SK-N-SH (cell line): Measurements from ENCODE around the gene MAP7D3. TPM values are rescaled to one million over a fixed set of nuclear protein-coding genes. Genes with fewer than 3 reads are reported as not detected.

Experiments
- CTCF ChIA-PET: fragments of 300-600, 350-600 bp; formaldehyde crosslinking; extraction: SDS; loops from one replicate; lab custom pipeline; 2021; lab: Yijun Ruan, JAX
- POLR2A ChIA-PET: fragments of 350-600 bp; sonication (Branson Sonifier 250); formaldehyde crosslinking; extraction: SDS; loops from one replicate; lab custom pipeline; 2020; ENCODE audit warnings: antibody characterized with exemption, inconsistent platforms; lab: Yijun Ruan, JAX
- DNase-seq: peaks from one replicate; pipeline ENCODE4 v3.0.0; 2012
- H2AFZ ChIP-seq: fragments of 200-600 bp; sonication (generic); 2 replicates; pipeline ENCODE4 v1.8.1; 2016; ENCODE audit warnings: antibody characterized with exemption, mild to moderate bottlenecking, low read depth
- H3F3A ChIP-seq: fragments of 200-600 bp; sonication (generic); replicated peaks from 2 replicates; pipeline ENCODE3; 2016; ENCODE audit warnings: antibody characterized with exemption, mild to moderate bottlenecking; ENCODE audit not compliant: insufficient read depth
- H3K27ac ChIP-seq, 2 experiments: fragments of 200-500 bp in 1 of 2; fragments of 200-600 bp in 1 of 2; sonication (Bioruptor generic) in 1 of 2; sonication (generic), shearing (Covaris generic) in 1 of 2; 2 replicates each; pipeline versions ENCODE4 v1.5.1 to v1.6.1; 2014 to 2016; ENCODE audit warnings: low read depth in 2 of 2, inconsistent platforms in 1 of 2, low read length in 1 of 2, mild to moderate bottlenecking in 1 of 2, mixed read lengths in 1 of 2
- H3K27me3 ChIP-seq: fragments of 200-600 bp; sonication (generic), shearing (Covaris generic); 2 replicates; pipeline ENCODE4 v1.6.1; 2016; ENCODE audit warnings: mixed run types; ENCODE audit not compliant: insufficient read depth
- H3K36me3 ChIP-seq, 2 experiments: fragments of 200-500 bp in 1 of 2; fragments of 200-600 bp in 1 of 2; sonication (Bioruptor generic) in 1 of 2; sonication (generic) in 1 of 2; replicated peaks in 1 of 2; 2 replicates each; pipeline versions ENCODE3 to v1.5.1; 2014 to 2016; ENCODE audit warnings: low read length in 1 of 2, mild to moderate bottlenecking in 1 of 2; ENCODE audit not compliant: insufficient read depth in 2 of 2, control insufficient read depth in 1 of 2
- H3K4me1 ChIP-seq, 2 experiments: fragments of 200-500 bp in 1 of 2; fragments of 200-600 bp in 1 of 2; sonication (Bioruptor generic) in 1 of 2; sonication (generic), shearing (Covaris generic) in 1 of 2; 2 replicates each; pipeline versions ENCODE4 v1.5.1 to v1.6.1; 2014 to 2016; ENCODE audit warnings: low read depth in 1 of 2, low read length in 1 of 2, mixed run types in 1 of 2; ENCODE audit not compliant: insufficient read depth in 2 of 2, control insufficient read depth in 1 of 2
- H3K4me2 ChIP-seq: fragments of 200-600 bp; sonication (generic), shearing (Covaris generic); 2 replicates; pipeline ENCODE4 v1.6.1; 2017; ENCODE audit warnings: mixed run types
- H3K4me3 ChIP-seq, 2 experiments: fragments of 200-500 bp in 1 of 2; fragments of 200-600 bp in 1 of 2; sonication (Bioruptor generic) in 1 of 2; sonication (generic), shearing (Covaris generic) in 1 of 2; 2 replicates each; pipeline versions ENCODE4 v1.5.1 to v1.8.1; 2014 to 2016; ENCODE audit warnings: low read depth in 2 of 2, inconsistent platforms in 1 of 2, low read length in 1 of 2, mild to moderate bottlenecking in 1 of 2, mixed read lengths in 1 of 2, moderate library complexity in 1 of 2
- H3K79me2 ChIP-seq: fragments of 200-600 bp; sonication (generic); 2 replicates; pipeline ENCODE4 v1.8.1; 2017; ENCODE audit warnings: mild to moderate bottlenecking; ENCODE audit not compliant: insufficient read depth
- H3K9ac ChIP-seq: fragments of 200-600 bp; sonication (generic); 2 replicates; pipeline ENCODE4 v1.6.1; 2017; ENCODE audit warnings: mixed run types
- H3K9me2 ChIP-seq: fragments of 200-600 bp; sonication (generic); 2 replicates; pipeline ENCODE4 v1.6.1; 2017; ENCODE audit warnings: mixed run types
- H3K9me3 ChIP-seq: fragments of 200-600 bp; sonication (generic); 2 replicates; pipeline ENCODE4 v1.6.1; 2017; ENCODE audit warnings: mixed run types, mild to moderate bottlenecking, moderate library complexity
- H4K20me1 ChIP-seq: fragments of 200-600 bp; sonication (generic); 2 replicates; pipeline ENCODE4 v1.6.1; 2017; ENCODE audit warnings: mild to moderate bottlenecking, mixed run types; ENCODE audit not compliant: insufficient read depth
- CHD2 ChIP-seq: fragments of 150-350 bp; IDR thresholded peaks from 2 replicates; pipeline ENCODE4 v1.6.1; 2018; ENCODE audit warnings: low read length; ENCODE audit not compliant: partially characterized antibody
- CTCF ChIP-seq: fragments of 200-600 bp; sonication (generic); IDR thresholded peaks from 2 replicates; pipeline ENCODE4 v1.6.1; 2017; ENCODE audit warnings: antibody characterized with exemption, mild to moderate bottlenecking, moderate library complexity
- ELF1 ChIP-seq: IDR thresholded peaks from 2 replicates; pipeline ENCODE4 v1.4.0; 2012
- EP300 ChIP-seq, 2 experiments: IDR thresholded peaks; 2 replicates each; pipeline versions ENCODE4 v1.4.0 to v1.6.1; 2012; ENCODE audit warnings: borderline replicate concordance in 1 of 2, low read depth in 1 of 2, low read length in 1 of 2
- EZH2phosphoT487 ChIP-seq: fragments of 200-600 bp; sonication (generic); IDR thresholded peaks from 2 replicates; pipeline ENCODE4 v1.6.1; 2017; ENCODE audit warnings: low read depth, mixed run types, mild to moderate bottlenecking, antibody characterized with exemption, moderate library complexity, borderline replicate concordance
- FOSL2 ChIP-seq: IDR thresholded peaks from 2 replicates; pipeline ENCODE4 v1.4.0; 2012; ENCODE audit warnings: low read depth, mild to moderate bottlenecking, moderate library complexity, borderline replicate concordance
- GATA2 ChIP-seq: sonication (generic); formaldehyde crosslinking; IDR thresholded peaks from 2 replicates; pipeline ENCODE4 v1.5.0; 2020; ENCODE audit warnings: mild to moderate bottlenecking, missing genetic modification reagents
- MEF2A ChIP-seq: IDR thresholded peaks from 2 replicates; pipeline ENCODE4 v1.4.0; 2012; ENCODE audit warnings: low read depth, borderline replicate concordance
- MXI1 ChIP-seq: IDR thresholded peaks from 2 replicates; pipeline ENCODE4 v1.6.1; 2012; ENCODE audit warnings: mild to moderate bottlenecking, low read depth, low read length, improper control_type of control experiment
- RFX5 ChIP-seq: IDR thresholded peaks from 2 replicates; pipeline ENCODE4 v1.6.1; 2012; ENCODE audit warnings: mild to moderate bottlenecking, improper control_type of control experiment, low read length
- SMC3 ChIP-seq: IDR thresholded peaks from 2 replicates; pipeline ENCODE4 v1.6.1; 2012; ENCODE audit warnings: low read depth, low read length, improper control_type of control experiment
- TAF1 ChIP-seq: IDR thresholded peaks from 2 replicates; pipeline ENCODE4 v1.6.1; 2012; ENCODE audit warnings: low read depth, mild to moderate bottlenecking, low read length, moderate library complexity, borderline replicate concordance
- USF1 ChIP-seq: IDR thresholded peaks from 2 replicates; pipeline ENCODE4 v1.4.0; 2012; ENCODE audit warnings: low read depth, borderline replicate concordance
- ZBTB33 ChIP-seq: IDR thresholded peaks from 2 replicates; pipeline ENCODE4 v1.4.0; 2012; ENCODE audit warnings: low read depth, borderline replicate concordance
- polyA plus RNA-seq, 3 experiments: library from polyadenylated mRNA; depleted of rRNA; stranded (reverse); fragments of >200 nt; gene quantifications; 2 replicates each; pipeline ENCODE4 v1.2.3, GENCODE V29; 2012

Gene MAP7D3
- polyA plus RNA-seq, 1 of the 3 experiments (the other 2 are of a cell fraction) = 5.8 TPM

- ChIA-PET POLR2A (interaction anchor here (0.7 kb wide), 1 partner anchor 57 kb away, joined by 3 read pairs; no protein-coding TSS in a partner anchor), CTCF (interaction anchor here (1.4 kb wide), 1 partner anchor 491 kb away, joined by 5 read pairs; no protein-coding TSS in a partner anchor)
- Histone ChIP-seq H3K4me1 (no peaks in the 10 kb centered on the region; a peak in 1 of 4 replicates), H4K20me1 (no peaks in the 10 kb centered on the region), H3K4me3 (no peak overlapping the region), H3F3A (no peaks in the 10 kb centered on the region), H3K9ac (no peak overlapping the region), H3K4me2 (no peak overlapping the region), H3K9me3 (no peaks in the 10 kb centered on the region), H3K36me3 (peaks cover 0 to 12% of the 10 kb centered on the region in 2 experiments), H3K79me2 (no peaks in the 10 kb centered on the region), H2AFZ (no peak overlapping the region), H3K9me2 (no peaks in the 10 kb centered on the region), H3K27me3 (no peaks in the 10 kb centered on the region; the same call in 1 of the 2 replicates), H3K27ac (no peak overlapping the region)
- no peak for TF ChIP-seq ZBTB33
- no peak for TF ChIP-seq ELF1
- TF ChIP-seq TAF1 = no peak
- no peak for TF ChIP-seq GATA2 (CRISPR knock-in tag)
- TF ChIP-seq RFX5 = no peak
- TF ChIP-seq USF1 = no peak
- TF ChIP-seq MXI1 = no peak
- TF ChIP-seq EZH2phosphoT487 = no peak
- no peak for TF ChIP-seq SMC3
- no peak for TF ChIP-seq FOSL2
- TF ChIP-seq CHD2 = no peak
- TF ChIP-seq EP300 (IDR thresholded peaks at IDR 0.05; ENCODE audit: borderline replicate concordance in 1 of 2, low read depth in 1 of 2, low read length in 1 of 2) = no peak
- no peak for TF ChIP-seq CTCF
- no peak for TF ChIP-seq MEF2A
- no peak for DNase-seq
Measured at GRCh38 chrX:136203438-136203837, 47.8 kb downstream of the MAP7D3 start.
